HG02852 (cell line): Measurements from ENCODE around the gene TTBK2.

Experiments used
- ATAC-seq: cut with Tn5 transposase; IDR thresholded peaks from one replicate; pipeline ENCODE4 v1.9.1; 2021; ENCODE audit warnings: mild to moderate bottlenecking, moderate library complexity; ENCODE audit not compliant: unreplicated experiment

Gene TTBK2

GRCh38 chr15:42695527-42696071 is 225.0 kb downstream of the TTBK2 start:
- ATAC-seq: no peak

GRCh38 chr15:42694398-42694797 is 226.2 kb downstream of the TTBK2 start:
- no peak for ATAC-seq

- ATAC-seq: no peak
Observed at GRCh38 chr15:42693942-42694341, 226.6 kb downstream of the TTBK2 start.

GRCh38 chr15:42693496-42693895 is 227.1 kb downstream of the TTBK2 start:
- no peak for ATAC-seq

- ATAC-seq: no peak
Observed at GRCh38 chr15:42692997-42693396, 227.6 kb downstream of the TTBK2 start.

GRCh38 chr15:42692536-42692935 is 228.0 kb downstream of the TTBK2 start:
- no peak for ATAC-seq

- no peak for ATAC-seq
Observed at GRCh38 chr15:42691770-42692169, 228.8 kb downstream of the TTBK2 start.

- ATAC-seq: no peak
Observed at GRCh38 chr15:42691308-42691707, 229.3 kb downstream of the TTBK2 start.
